Neural cell (in vitro differentiated cells): ENCODE measurements around the gene TACR2. TPM values are rescaled to one million over a fixed set of nuclear protein-coding genes. Genes with fewer than 3 reads are reported as not detected.

Source experiments
- H2AFZ ChIP-seq: fragments of 200-600, 300-800 bp; sonication (generic), shearing (Covaris generic); 2 replicates; pipeline ENCODE4 v1.6.0; 2014; ENCODE audit warnings: low read depth, mild to moderate bottlenecking, antibody characterized with exemption, low read length, moderate library complexity
- H3F3A ChIP-seq: fragments of 200-600 bp; shearing (Covaris generic); 2 replicates; pipeline ENCODE4 v1.6.1; 2016; ENCODE audit warnings: mild to moderate bottlenecking, moderate library complexity, mixed read lengths, antibody characterized with exemption, low read length; ENCODE audit not compliant: insufficient read depth, poor library complexity, severe bottlenecking
- H3K27ac ChIP-seq: fragments of 200-600, 300-800 bp; sonication (generic), shearing (Covaris generic); 2 replicates; pipeline ENCODE4 v1.5.1; 2014; ENCODE audit warnings: mild to moderate bottlenecking, low read length, moderate library complexity
- H3K27me3 ChIP-seq: fragments of 300-800, 200-600 bp; sonication (generic), shearing (Covaris generic); 2 replicates; pipeline ENCODE4 v1.6.0; 2014; ENCODE audit warnings: mild to moderate bottlenecking, low read depth, low read length, moderate library complexity; ENCODE audit not compliant: insufficient read depth
- H3K36me3 ChIP-seq: fragments of 300-800, 200-600 bp; sonication (generic), shearing (Covaris generic); 2 replicates; pipeline ENCODE4 v1.5.1; 2014; ENCODE audit warnings: mild to moderate bottlenecking, antibody characterized with exemption, low read length, moderate library complexity; ENCODE audit not compliant: insufficient read depth
- H3K4me2 ChIP-seq: fragments of 300-800, 200-600 bp; sonication (generic), shearing (Covaris generic); 2 replicates; pipeline ENCODE4 v1.6.0; 2014; ENCODE audit warnings: mild to moderate bottlenecking, low read length
- H3K4me3 ChIP-seq: fragments of 300-800, 200-600 bp; sonication (generic), shearing (Covaris generic); 2 replicates; pipeline ENCODE4 v1.5.1; 2014; ENCODE audit warnings: mild to moderate bottlenecking, low read length, moderate library complexity
- H3K79me2 ChIP-seq: fragments of 200-600 bp; shearing (Covaris generic); replicated peaks from 2 replicates; pipeline ENCODE4 v1.6.0; 2014; ENCODE audit warnings: mild to moderate bottlenecking, low read length, moderate library complexity; ENCODE audit not compliant: insufficient read depth
- H3K9ac ChIP-seq: fragments of 300-800, 200-600 bp; sonication (generic), shearing (Covaris generic); 2 replicates; pipeline ENCODE4 v1.6.1; 2016; ENCODE audit warnings: mild to moderate bottlenecking, low read length, mixed read lengths
- H3K9me2 ChIP-seq: fragments of 200-600 bp; shearing (Covaris generic); 2 replicates; pipeline ENCODE4 v1.6.1; 2016; ENCODE audit warnings: mild to moderate bottlenecking, low read length, mixed read lengths; ENCODE audit not compliant: insufficient read depth
- H3K9me3 ChIP-seq: fragments of 200-600, 300-800 bp; sonication (generic), shearing (Covaris generic); 2 replicates; pipeline ENCODE4 v1.6.1; 2016; ENCODE audit warnings: mild to moderate bottlenecking, mixed run types, low read length, moderate library complexity, mixed read lengths
- H4K20me1 ChIP-seq: fragments of 200-600 bp; shearing (Covaris generic); 2 replicates; pipeline ENCODE4 v1.6.1; 2016; ENCODE audit warnings: mild to moderate bottlenecking, mixed run types; ENCODE audit not compliant: insufficient read depth
- EP300 ChIP-seq: fragments of 450-650 bp; conservative IDR thresholded peaks from 2 replicates; pipeline ENCODE4 v1.6.1; 2014; ENCODE audit warnings: antibody characterized with exemption, mild to moderate bottlenecking, moderate library complexity; ENCODE audit not compliant: poor library complexity, severe bottlenecking
- POLR2AphosphoS5 ChIP-seq: IDR thresholded peaks from 2 replicates; pipeline ENCODE4 v1.6.1; 2012
- RAD21 ChIP-seq: fragments of 450-650 bp; conservative IDR thresholded peaks from 2 replicates; pipeline ENCODE4 v1.6.1; 2014; ENCODE audit warnings: antibody characterized with exemption, mild to moderate bottlenecking, moderate library complexity
- polyA plus RNA-seq: library from polyadenylated mRNA; depleted of rRNA; stranded (reverse); fragments of >200 nt; gene quantifications from 2 replicates; pipeline ENCODE4 v1.2.3, GENCODE V29; 2014
- TF ChIP-seq, protein P1 (sequence below): IDR thresholded peaks from 2 replicates; pipeline ENCODE4 v1.6.1; 2012; ENCODE audit warnings: borderline replicate concordance
- TF ChIP-seq, protein P2 (sequence below): fragments of 450-650 bp; IDR thresholded peaks from 2 replicates; pipeline ENCODE4 v1.5.1; 2014; ENCODE audit warnings: antibody characterized with exemption, mild to moderate bottlenecking, moderate library complexity; ENCODE audit not compliant: poor library complexity, severe bottlenecking

Gene TACR2
- polyA plus RNA-seq, 1 donor from 2014 or later, result not detected

DNA sequence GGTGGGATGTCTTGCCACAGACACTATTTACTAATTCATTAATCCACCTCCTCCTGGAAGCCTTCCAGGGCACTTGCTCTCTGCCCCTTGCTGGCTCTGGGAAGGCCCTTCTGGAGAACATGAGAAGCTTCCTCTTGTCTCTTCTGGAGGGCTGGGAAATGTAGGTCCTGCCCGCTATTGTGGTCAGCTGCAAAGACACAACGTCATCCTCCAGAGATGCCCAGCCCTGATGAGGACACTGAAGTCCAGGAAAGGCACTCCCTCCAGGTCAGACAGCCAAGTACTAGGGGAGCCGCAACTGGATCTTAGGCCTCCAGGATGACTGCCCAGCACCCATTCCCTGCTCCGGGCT lies 9.6 kb upstream of the TACR2 start:
- Histone ChIP-seq H3K9ac (no peak overlapping the region), H3K27me3 (no peaks in the 10 kb centered on the region), H3K36me3 (no peaks in the 10 kb centered on the region), H3K4me3 (no peak overlapping the region), H4K20me1 (no peaks in the 10 kb centered on the region), H3K9me2 (no peaks in the 10 kb centered on the region), H3K27ac (no peak overlapping the region), H3K79me2 (no peaks in the 10 kb centered on the region), H2AFZ (no peak overlapping the region), H3F3A (no peaks in the 10 kb centered on the region), H3K4me2 (no peak overlapping the region), H3K9me3 (no peaks in the 10 kb centered on the region)
- TF ChIP-seq EP300 (no peak), POLR2AphosphoS5 (no peak)
- TF ChIP-seq, protein P1, sequence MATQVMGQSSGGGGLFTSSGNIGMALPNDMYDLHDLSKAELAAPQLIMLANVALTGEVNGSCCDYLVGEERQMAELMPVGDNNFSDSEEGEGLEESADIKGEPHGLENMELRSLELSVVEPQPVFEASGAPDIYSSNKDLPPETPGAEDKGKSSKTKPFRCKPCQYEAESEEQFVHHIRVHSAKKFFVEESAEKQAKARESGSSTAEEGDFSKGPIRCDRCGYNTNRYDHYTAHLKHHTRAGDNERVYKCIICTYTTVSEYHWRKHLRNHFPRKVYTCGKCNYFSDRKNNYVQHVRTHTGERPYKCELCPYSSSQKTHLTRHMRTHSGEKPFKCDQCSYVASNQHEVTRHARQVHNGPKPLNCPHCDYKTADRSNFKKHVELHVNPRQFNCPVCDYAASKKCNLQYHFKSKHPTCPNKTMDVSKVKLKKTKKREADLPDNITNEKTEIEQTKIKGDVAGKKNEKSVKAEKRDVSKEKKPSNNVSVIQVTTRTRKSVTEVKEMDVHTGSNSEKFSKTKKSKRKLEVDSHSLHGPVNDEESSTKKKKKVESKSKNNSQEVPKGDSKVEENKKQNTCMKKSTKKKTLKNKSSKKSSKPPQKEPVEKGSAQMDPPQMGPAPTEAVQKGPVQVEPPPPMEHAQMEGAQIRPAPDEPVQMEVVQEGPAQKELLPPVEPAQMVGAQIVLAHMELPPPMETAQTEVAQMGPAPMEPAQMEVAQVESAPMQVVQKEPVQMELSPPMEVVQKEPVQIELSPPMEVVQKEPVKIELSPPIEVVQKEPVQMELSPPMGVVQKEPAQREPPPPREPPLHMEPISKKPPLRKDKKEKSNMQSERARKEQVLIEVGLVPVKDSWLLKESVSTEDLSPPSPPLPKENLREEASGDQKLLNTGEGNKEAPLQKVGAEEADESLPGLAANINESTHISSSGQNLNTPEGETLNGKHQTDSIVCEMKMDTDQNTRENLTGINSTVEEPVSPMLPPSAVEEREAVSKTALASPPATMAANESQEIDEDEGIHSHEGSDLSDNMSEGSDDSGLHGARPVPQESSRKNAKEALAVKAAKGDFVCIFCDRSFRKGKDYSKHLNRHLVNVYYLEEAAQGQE, result no peak
- TF ChIP-seq, protein P2, sequence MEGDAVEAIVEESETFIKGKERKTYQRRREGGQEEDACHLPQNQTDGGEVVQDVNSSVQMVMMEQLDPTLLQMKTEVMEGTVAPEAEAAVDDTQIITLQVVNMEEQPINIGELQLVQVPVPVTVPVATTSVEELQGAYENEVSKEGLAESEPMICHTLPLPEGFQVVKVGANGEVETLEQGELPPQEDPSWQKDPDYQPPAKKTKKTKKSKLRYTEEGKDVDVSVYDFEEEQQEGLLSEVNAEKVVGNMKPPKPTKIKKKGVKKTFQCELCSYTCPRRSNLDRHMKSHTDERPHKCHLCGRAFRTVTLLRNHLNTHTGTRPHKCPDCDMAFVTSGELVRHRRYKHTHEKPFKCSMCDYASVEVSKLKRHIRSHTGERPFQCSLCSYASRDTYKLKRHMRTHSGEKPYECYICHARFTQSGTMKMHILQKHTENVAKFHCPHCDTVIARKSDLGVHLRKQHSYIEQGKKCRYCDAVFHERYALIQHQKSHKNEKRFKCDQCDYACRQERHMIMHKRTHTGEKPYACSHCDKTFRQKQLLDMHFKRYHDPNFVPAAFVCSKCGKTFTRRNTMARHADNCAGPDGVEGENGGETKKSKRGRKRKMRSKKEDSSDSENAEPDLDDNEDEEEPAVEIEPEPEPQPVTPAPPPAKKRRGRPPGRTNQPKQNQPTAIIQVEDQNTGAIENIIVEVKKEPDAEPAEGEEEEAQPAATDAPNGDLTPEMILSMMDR, result no peak

DNA sequence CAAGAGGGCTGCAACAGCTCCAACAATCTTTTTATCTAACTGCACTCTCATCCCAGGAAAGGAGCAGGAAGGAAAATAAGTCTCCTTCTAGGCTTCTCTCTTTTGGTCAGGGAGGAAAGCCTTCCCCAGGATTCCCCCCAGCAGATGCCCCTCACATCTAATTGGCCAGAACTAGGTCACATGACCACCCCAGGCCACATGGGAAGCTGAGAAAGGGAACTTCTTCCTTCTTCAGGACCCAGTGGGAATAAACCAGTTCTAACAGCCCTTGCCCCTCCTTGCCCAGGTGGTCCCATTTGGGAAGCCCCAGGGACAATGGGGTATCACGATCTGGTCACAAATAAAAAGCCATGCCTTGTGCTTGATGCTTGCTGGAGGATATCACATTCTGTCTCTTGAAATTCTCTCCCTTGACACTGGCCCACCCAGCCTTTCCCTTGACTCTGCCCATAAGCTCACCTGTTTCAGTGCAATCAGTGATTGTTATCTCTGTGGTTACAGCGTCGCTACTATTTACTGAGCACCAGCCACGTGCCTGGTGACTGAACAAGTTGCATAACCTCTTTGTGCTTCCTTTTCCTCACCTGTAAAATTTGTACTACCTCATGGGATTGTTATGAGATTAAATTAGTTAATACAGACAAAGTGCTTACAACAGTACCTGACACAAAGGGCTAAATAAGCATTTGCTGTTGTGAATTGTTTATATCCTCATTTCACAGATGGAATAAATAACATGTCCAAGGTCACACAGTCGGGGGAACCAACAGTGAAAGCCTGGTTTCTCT lies 9.0 kb upstream of the TACR2 start:
- Histone ChIP-seq H3K36me3 (no peaks in the 10 kb centered on the region), H3K27me3 (no peaks in the 10 kb centered on the region), H3K27ac (no peak overlapping the region), H4K20me1 (no peaks in the 10 kb centered on the region), H3K9me2 (no peaks in the 10 kb centered on the region), H2AFZ (no peak overlapping the region), H3K4me3 (no peak overlapping the region), H3K9ac (no peak overlapping the region), H3K4me2 (no peak overlapping the region), H3K79me2 (no peaks in the 10 kb centered on the region), H3K9me3 (no peaks in the 10 kb centered on the region), H3F3A (no peaks in the 10 kb centered on the region)
- no peak for TF ChIP-seq RAD21
- TF ChIP-seq, protein P1, result no peak
